GM12892 (cell line): ENCODE results near the gene SPR.

ENCODE experiments used
- POLR2A ChIP-seq: IDR thresholded peaks from 2 replicates; pipeline ENCODE4 v1.6.1; 2011; ENCODE audit warnings: low read depth, low read length, control low read depth
- POLR2AphosphoS5 ChIP-seq: IDR thresholded peaks from 2 replicates; pipeline ENCODE4 v1.6.1; 2011; ENCODE audit warnings: low read depth, low read length, control low read depth
- TAF1 ChIP-seq: IDR thresholded peaks from 2 replicates; pipeline ENCODE4 v1.6.1; 2011; ENCODE audit warnings: low read depth, mild to moderate bottlenecking, control low read depth, low read length, borderline replicate concordance

GRCh38 chr2:72929010-72929409 is 41.8 kb downstream of the SPR start:
- TF ChIP-seq POLR2A (no peak), POLR2AphosphoS5 (no peak), TAF1 (no peak)
